GM21390 (cell line): ENCODE data around the gene TNP2.
"Not testable (repeated sequence)": the region's sequence is repeated elsewhere in the genome, so short reads cannot be mapped to it uniquely, and the experiment has no call there.

Source experiments
- ATAC-seq: cut with Tn5 transposase; IDR thresholded peaks from one replicate; pipeline ENCODE4 v1.9.1; 2021; ENCODE audit not compliant: unreplicated experiment

Gene TNP2

GRCh38 chr16:11225677-11226549 is 43.2 kb downstream of the TNP2 start:
- ATAC-seq: no peak

GRCh38 chr16:11224894-11225676 is 44.0 kb downstream of the TNP2 start:
- ATAC-seq: peak; percentile 83

- ATAC-seq: no peak
Observed at GRCh38 chr16:11224096-11224893, 44.8 kb downstream of the TNP2 start.

GRCh38 chr16:11220507-11220906 is 48.6 kb downstream of the TNP2 start:
- ATAC-seq: not testable (repeated sequence)

GRCh38 chr16:11219178-11219577 is 49.9 kb downstream of the TNP2 start:
- ATAC-seq: no peak

- ATAC-seq: no peak
Observed at GRCh38 chr16:11218604-11218962, 50.5 kb downstream of the TNP2 start.
